T-helper 2 cell treated with Interferon-gamma antibody and Interleukin-4, amounts not matched to agents 100 ng/mL and 5 ng/mL, for 36 hours (primary cell): ENCODE measurements around the gene PITPNM2. TPM values are rescaled to one million over a fixed set of nuclear protein-coding genes. Genes with fewer than 3 reads are reported as not detected.

Source experiments
- intact Hi-C: fragments of 100-400 bp; cut with micrococcal nuclease; formaldehyde crosslinking; loops from one replicate; pipeline ENCODE4 v1.15.1; 2023
- total RNA-seq: library from RNA; stranded (reverse); gene quantifications from 2 replicates; pipeline ENCODE4 v1.2.3, GENCODE V29; 2022

The PITPNM2 gene
- 12.9 and 14.6 TPM in 2 replicates for total RNA-seq

- intact Hi-C loops, result loop anchor here (1.0 to 2.0 kb wide), 4 partner anchors 44 to 108 kb away; partner anchors contain the start of genes MPHOSPH9 and MTRFR
Measured at GRCh38 chr12:123150744-123151456, at the start of gene PITPNM2. Gene PITPNM2, minus strand, starts transcription at chr12:123151090. Its CDS starts 116,500 bp downstream, at chr12:123034590.

DNA sequence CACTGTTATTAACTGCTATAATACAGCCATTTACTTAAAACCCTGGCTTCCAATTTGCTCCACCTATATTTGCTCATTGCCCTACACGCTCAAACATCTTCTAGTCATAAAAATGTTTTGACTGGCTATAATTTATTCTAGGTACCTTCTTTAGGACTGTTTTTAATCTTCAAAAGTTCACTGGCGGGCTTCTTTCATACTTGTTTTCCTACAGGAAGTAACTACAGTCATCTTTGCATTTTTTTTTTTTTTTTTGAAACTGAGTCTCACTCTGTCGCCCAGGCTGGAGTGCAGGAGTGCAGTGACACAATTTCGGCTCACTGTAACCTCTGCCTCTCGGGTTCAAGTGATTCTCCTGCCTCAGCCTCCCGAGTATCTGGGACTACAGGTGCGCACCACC, 49.5 kb upstream of the PITPNM2 start:
- intact Hi-C loops, result no loop called here

GRCh38 chr12:123199936-123200335, 49.0 kb upstream of the PITPNM2 start:
- intact Hi-C loops, result no loop called here

DNA sequence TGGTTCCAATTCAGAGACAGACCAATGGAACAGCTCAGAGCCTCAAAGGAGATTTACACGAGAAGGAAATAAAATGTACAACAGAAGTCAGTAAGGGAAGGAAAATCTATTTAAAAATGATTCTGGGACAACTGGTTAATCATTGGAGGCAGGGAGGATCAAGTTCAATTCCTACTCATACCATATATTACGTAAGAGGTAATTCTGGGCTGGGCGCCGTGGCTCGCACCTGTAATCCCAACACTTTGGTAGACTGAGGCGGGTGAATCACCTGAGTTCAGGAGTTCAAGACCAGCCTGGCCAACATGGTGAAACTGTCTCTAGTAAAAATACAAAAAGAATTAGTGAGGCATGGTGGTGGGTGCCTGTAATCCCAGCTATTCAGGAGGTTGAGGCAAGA, 36.7 kb upstream of the PITPNM2 start:
- intact Hi-C loops, result no loop called here

GRCh38 chr12:123180171-123180570, 29.3 kb upstream of the PITPNM2 start:
- intact Hi-C loops, result no loop called here

- intact Hi-C loops, result no loop called here
Measured at GRCh38 chr12:123171967-123172366, 21.1 kb upstream of the PITPNM2 start.

DNA sequence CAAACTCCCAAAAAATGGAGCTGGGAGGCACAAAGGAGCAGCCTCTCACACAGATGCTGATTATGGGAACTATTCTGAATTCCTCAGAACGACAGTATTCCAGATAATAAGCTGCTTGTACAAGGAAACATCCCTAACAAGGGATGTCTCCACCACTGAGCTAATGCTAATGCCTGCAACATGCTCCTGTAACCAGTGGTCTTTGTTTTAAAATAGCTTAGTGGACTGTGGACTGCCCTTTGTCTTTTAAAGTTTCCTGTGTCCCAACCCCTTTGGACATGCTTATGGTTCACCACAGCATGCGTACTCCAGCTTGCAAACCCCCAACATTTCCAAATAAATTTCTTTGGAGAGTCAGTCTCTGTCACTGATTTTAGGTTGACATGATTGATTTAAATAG, 16.4 kb upstream of the PITPNM2 start:
- intact Hi-C loops, result no loop called here

GRCh38 chr12:123165537-123165936, 14.6 kb upstream of the PITPNM2 start:
- intact Hi-C loops, result no loop called here

DNA sequence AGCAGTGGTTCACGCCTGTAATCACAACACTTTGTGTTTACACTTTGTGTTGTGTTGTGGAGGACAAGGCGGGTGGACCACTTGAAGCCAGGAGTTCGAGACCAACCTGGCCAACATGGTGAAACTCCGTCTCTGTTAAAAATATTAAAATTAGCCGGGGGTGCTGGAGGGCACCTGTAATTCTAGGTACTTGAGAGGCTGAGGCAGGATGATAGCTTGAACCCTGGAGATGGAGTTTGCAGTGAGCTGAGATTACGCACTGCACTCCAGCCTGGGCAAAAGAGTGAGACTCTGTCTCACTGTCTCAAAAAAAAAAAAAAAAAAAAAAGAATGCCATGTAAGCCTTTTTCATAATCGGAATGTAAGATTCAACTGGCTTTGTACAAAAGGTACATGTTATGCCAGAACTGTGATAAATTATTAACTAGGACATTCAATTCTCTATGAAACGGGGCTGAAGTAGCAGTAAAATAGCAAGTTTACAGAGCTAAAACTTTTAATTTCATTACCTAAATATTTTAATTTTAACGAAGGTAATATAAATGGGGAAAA, 13.9 kb upstream of the PITPNM2 start:
- intact Hi-C loops, result no loop called here

DNA sequence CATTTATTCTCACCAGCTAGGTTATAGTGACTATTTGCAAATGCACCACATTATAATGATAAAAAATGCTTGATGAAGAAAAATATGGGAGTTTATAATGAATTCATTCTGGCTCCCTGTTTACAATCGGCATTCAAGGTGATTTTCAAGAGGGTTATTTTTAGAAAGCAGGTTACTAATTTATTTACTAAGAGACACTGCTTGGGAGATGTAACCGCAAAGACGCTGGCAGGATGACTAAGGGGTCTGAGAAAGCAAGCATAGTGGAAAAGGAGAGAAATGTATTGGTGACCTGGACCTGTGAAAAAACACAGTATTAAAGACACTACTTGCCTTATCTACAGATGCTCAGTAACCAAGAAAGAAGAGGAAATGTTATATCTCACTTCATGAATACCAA, 13.3 kb upstream of the PITPNM2 start:
- intact Hi-C loops, result no loop called here

GRCh38 chr12:123163227-123163626, 12.3 kb upstream of the PITPNM2 start:
- intact Hi-C loops, result no loop called here

DNA sequence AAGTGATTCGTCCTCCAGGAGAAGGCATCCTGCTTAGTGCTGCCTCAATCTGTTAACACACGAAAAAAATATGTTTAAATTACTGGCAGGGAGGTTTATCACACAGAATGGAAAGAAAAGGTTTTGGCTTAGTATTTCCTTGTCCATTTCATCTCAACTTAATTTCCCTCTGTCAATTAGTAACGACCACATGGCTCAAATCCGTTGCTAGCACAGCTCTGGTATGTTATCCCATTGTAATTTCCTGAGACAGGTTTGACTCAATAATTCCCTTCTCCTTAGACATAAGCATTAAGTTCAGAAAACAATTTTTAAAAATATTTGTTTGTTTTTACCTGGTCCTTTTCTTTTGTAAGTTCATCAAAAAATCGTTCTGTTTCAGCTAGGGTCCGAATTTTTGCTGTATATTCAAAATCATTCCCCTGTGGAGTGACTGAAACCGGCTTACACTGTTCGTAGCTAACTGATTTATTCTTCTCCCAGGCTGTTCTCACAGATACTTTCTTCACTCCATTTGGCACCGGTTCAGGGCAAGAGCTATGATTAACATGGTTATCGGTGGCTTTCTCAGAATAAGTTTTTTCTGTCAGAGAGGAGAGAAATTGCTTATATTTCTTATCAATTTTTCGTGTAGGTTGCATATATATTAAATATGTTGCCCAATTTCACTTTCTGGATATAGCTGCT, 10.1 kb upstream of the PITPNM2 start:
- intact Hi-C loops, result no loop called here

GRCh38 chr12:123153906-123154305, 3.0 kb upstream of the PITPNM2 start:
- intact Hi-C loops, result no loop called here

DNA sequence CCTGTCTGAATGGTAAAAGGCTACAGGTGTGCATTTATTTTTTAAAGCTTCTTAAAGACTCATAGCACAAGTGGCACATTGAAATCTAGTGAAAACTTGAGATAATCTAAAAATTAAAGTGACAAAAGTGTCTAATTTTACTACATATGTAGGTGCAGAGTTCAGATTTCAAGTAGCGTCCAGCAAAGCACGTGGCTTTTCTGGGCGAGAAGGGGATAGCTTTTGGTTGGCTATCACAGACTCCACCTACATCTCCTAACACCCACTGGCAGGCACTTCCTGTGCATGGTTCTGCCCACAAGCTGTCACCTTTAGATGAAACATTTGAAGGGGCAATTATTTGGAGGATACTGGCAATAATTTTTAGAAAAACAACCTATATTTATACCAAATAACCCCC, 1.9 kb upstream of the PITPNM2 start:
- intact Hi-C loops, result no loop called here

- intact Hi-C loops, result loop anchor here (1.0 to 2.0 kb wide), 3 partner anchors 45 to 81 kb away; partner anchors contain the start of genes MPHOSPH9 and MTRFR
Measured at GRCh38 chr12:123151457-123152454, 866 bp upstream of the PITPNM2 start.

DNA sequence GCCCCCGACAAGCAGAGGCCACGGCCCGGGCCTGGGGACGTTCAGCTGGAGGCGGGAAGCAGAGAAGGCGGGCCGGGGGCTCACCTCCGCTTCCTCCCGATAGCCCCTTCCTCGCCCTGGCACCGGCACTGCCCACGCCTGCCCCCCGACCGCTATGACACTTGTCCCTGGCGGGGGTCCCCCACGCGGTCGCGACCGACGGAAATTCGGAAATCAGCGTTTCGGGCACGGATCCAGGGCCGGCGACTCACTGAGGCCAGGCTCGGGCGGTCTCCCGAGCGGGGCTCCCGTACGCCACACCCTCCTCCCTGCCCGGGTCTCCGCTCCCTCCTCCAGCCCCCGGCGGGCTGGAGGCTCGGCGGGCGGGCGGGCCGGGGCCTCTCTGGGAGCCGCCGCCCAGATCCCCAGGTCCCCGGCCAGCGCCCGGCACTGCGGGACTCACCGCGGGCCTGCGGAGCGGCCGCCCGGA, 581 bp downstream of the PITPNM2 start:
- intact Hi-C loops, result loop anchor here (1.0 to 2.0 kb wide), 3 partner anchors 44 to 107 kb away; partner anchors contain the start of genes MPHOSPH9 and MTRFR

GRCh38 chr12:123149501-123150274, 1.2 kb downstream of the PITPNM2 start:
- intact Hi-C loops, result loop anchor here (1.0 to 2.0 kb wide), 3 partner anchors 43 to 106 kb away; partner anchors contain the start of genes MPHOSPH9 and MTRFR

GRCh38 chr12:123149088-123149487, 1.8 kb downstream of the PITPNM2 start:
- intact Hi-C loops, result no loop called here

DNA sequence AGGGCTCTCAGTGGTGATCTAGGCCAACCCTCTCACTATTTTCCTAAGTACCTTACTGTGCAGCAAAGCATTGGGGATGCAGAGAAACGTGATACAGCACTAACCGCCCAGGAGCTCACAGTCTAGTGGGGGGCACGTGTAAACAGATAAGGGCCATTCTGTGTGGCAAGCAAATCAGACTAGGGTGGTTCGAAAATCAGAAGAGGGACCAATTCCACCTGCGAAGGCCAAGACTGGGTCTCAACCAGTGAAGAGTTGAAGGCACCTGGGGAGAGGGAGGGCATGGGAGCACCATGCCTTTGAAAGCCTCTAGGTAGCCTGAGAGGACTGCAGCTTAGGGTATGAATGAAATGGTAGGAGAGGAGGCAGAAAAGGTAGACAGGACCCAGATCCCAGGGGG, 2.2 kb downstream of the PITPNM2 start:
- intact Hi-C loops, result no loop called here

- intact Hi-C loops, result no loop called here
Measured at GRCh38 chr12:123148223-123148622, 2.7 kb downstream of the PITPNM2 start.
